HG02623 (cell line): ENCODE data around the gene EPB41L2.
"Not testable (repeated sequence)": the region's sequence is repeated elsewhere in the genome, so short reads cannot be mapped to it uniquely, and the experiment has no call there.

ENCODE experiments used
- ATAC-seq: cut with Tn5 transposase; IDR thresholded peaks from one replicate; pipeline ENCODE4 v1.9.1; 2021; ENCODE audit warnings: moderate library complexity; ENCODE audit not compliant: unreplicated experiment

Gene EPB41L2

GRCh38 chr6:131063028-131063763 is at the start of gene EPB41L2:
TSS of gene EPB41L2 (minus strand) at chr6:131063245. CDS start at chr6:130956485, 106,760 bp downstream.
- peak; percentile 76 for ATAC-seq

- no peak for ATAC-seq
Observed at GRCh38 chr6:131112249-131112648, 49.2 kb upstream of the EPB41L2 start.

DNA sequence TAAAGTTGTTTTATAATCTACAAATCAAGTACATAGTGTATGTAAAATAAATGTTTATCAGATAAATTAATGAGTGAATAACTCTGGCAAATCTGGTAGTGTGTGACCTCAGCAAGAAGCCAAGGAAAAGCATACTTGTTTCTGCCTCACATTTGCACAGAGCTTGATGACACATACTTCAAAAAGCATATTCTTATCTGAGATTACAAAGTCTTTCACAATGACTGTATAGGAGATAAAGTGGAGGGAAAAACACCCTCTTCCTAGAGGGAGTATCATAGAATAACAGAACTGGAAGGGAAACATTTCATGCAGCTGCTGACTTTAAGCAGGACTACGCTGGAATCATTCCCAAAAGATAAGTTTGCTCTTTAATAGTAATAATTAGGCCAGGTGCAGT is 44.1 kb upstream of the EPB41L2 start:
- ATAC-seq = no peak

- no peak for ATAC-seq
Observed at GRCh38 chr6:131103901-131104300, 40.9 kb upstream of the EPB41L2 start.

GRCh38 chr6:131103296-131103695 is 40.3 kb upstream of the EPB41L2 start:
- no peak for ATAC-seq

GRCh38 chr6:131101911-131102680 is 39.1 kb upstream of the EPB41L2 start:
- no peak for ATAC-seq

DNA sequence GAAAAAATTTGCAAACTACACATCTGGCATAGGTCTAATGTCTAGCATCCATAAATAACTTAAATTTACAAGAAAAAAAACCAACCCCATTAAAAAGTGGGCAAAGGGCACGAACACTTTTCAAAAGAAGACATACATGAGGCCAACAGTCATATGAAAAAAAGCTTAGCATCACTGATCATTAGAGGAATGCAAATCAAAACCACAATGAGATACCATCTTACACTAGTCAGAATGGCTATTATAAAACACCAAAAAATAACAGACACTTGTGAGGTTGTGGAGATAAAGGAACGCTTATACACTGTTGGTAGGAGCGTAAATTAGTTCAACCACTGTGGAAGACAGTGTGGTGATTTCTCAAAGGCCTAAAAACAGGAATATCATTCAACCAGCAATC is 33.7 kb upstream of the EPB41L2 start:
- no peak for ATAC-seq

GRCh38 chr6:131093334-131093733 is 30.3 kb upstream of the EPB41L2 start:
- no peak for ATAC-seq

DNA sequence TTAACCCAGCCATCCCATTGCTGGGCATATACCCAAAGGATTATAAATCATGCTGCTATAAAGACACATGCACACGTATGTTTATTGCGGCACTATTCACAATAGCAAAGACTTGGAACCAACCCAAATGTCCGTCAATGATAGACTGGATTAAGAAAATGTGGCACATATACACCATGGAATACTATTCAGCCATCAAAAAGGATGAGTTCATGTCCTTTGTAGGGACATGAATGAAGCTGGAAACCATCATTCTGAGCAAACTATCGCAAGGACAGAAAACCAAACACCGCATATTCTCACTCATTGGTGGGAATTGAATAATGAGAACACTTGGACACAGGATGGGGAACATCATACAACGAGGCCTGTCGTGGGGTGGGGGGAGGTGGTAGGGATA is 28.9 kb upstream of the EPB41L2 start:
- not testable (repeated sequence) for ATAC-seq

DNA sequence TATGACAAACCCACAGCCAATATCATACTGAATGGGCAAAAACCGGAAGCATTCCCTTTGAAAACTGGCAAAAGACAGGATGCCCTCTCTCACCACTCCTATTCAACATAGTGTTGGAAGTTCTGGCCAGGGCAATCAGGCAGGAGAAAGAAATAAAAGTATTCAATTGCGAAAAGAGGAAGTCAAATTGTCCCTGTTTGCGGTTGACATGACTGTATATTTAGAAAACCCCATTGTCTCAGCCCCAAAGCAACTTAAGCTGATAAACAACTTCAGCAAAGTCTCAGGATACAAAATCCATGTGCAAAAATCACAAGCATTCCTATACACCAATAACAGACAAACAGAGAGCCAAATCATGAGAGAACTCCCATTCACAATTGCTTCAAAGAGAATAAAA is 27.3 kb upstream of the EPB41L2 start:
- not testable (repeated sequence) for ATAC-seq

DNA sequence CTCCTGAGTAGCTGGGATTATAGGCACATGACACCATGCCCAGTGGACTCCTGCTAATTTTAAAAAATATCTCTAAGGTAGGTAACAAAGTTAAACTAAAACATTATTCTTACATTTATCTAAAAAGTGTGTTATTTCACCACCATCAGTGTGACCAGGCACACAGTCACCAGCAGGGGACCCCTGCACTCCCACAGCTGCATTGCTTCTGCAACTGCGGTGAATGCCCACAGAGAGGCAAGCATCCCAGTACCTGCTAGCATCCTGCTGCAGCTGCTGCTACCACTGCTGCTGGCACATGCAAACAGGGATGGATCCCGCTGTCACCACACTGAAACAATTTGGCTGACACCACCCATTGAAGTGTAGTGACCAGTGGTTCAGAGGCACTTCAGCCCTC is 21.9 kb upstream of the EPB41L2 start:
- no peak for ATAC-seq

DNA sequence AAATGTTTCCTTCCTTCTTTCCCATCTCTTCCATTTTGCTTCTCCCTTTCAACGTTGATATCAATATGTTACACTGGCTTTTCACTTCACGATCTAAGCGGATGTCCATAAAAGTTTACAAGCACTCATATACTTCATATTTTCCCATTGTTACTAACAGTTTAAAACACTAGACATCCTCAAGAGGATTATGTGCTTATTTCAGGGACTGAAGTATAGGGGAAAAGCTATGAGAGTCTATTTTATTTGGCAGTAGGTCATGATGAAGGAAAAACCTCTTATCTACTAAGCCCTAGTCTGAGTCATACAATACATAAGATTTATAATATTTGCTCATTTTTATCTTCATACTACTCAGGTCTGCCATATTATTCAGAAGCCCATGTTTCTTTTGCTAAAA is 20.6 kb upstream of the EPB41L2 start:
- no peak for ATAC-seq

DNA sequence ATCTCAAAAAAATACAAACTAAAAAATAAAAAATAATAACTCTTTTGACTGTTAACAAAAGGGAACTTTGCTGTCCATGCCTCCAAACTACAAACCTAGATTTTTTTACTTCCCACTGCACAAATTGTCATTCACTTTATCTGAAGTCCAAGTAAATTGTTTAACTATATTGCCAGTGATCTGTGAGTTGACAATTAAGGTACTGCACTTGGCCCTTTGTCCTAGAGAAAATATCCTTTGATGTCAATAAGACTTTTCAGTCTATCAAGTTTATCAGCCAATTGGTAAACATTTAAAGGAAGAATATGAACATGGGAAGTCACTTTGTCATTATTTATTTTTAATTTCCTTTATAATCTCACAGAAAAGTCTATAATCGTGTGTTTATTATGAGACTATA is 19.3 kb upstream of the EPB41L2 start:
- ATAC-seq = no peak

DNA sequence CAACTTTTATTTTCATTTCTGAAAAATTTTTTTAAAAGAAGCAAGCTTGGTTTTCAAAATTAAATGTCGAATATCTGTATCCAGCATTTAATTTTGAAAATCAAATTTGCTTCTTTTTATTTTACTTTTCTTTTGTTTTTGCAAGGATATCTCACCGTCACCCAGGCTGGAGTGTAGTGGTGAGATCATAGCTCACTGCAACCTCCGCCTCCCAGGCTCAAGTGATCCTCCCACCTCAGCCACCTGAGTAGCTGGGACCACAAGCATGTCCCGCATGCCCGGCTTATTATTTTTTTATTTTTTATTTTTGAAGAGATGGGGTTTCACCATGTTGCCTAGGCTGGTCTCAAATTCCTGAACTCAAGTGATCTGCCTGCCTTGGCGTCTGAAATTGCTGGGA is 17.0 kb upstream of the EPB41L2 start:
- no peak for ATAC-seq

DNA sequence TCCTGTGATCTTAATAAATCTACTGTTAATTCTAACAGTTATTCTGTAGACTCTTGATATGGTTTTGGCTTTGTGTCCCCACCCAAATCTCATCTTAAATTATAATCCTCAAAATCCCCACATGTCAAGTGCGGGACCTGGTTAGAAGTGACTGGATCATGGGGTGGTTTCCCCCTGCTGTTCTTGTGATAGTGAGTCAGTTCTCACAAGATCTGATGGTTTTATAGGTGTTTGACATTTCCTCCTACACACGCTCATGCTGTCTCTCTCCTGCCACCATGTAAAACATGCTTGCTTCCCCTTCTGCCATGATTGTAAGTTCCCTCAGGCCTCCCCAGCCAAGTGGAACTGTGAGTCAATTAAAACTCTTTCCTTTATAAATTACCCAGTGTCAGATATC is 10.5 kb upstream of the EPB41L2 start:
- ATAC-seq = no peak

- ATAC-seq = no peak
Observed at GRCh38 chr6:131070061-131070460, 7.0 kb upstream of the EPB41L2 start.

DNA sequence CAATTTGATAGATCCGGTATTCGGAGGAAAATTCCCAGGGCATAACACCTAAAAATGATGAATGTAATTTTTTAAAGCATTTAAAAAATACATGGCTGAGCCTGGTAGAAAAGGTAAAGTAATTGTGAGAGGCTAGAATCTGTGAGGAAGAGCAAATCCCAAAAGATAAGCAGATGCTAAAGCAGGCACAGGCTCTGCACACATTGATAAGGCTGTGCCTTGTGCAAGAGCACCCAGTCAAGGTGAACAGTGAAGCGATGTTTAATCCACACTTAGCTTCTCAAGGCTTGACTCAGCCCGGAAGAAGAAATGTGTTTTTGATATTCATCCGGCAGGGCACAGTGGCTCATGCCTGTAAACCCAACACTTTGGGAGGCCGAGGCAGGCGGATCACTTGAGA is 5.1 kb upstream of the EPB41L2 start:
- ATAC-seq = no peak

GRCh38 chr6:131067521-131067920 is 4.5 kb upstream of the EPB41L2 start:
- no peak for ATAC-seq

DNA sequence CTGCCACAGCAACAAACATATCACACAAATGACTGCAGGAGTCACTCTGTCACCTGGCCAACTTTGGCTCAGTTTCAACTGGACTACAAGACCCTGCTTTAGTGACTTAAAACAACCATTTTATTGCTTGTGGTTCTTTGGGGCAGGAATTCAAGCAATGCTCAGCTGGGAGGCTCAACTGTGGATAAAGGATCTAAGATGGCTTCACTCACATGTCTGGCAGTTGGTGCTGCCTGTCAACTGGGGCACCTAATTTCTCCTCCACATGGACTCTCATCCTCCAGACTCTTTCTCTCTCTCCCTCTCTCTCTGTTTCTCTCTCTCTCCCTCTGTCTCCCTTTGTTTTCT is 2.8 kb upstream of the EPB41L2 start:
- no peak for ATAC-seq

- ATAC-seq = no peak
Observed at GRCh38 chr6:131065112-131065823, 2.2 kb upstream of the EPB41L2 start.

GRCh38 chr6:131063764-131064272 is 773 bp upstream of the EPB41L2 start:
- no peak for ATAC-seq
